Peyer's patch (tissue), 4 donors: Measurements from ENCODE around the gene MAP1LC3A. TPM values are rescaled to one million over a fixed set of nuclear protein-coding genes. Genes with fewer than 3 reads are reported as not detected.
"Not testable (repeated sequence)": the region's sequence is repeated elsewhere in the genome, so short reads cannot be mapped to it uniquely, and the experiment has no call there.

Experiments
- DNase-seq, 3 donors: peaks; one replicate each; pipeline ENCODE4 v3.0.0-alpha.2; 2017 to 2019
- H3K27ac ChIP-seq, 4 donors: fragments of 200-600 bp; sonication (generic); one replicate each; pipeline ENCODE4 v1.5.1; 2016 to 2019
- H3K27me3 ChIP-seq, 2 donors: fragments of 200-600 bp; sonication (generic); one replicate each; pipeline ENCODE4 v1.5.1; 2019
- H3K36me3 ChIP-seq, 3 donors: fragments of 200-600 bp; sonication (generic); one replicate each; pipeline ENCODE4 v1.5.1; 2016 to 2019
- H3K4me1 ChIP-seq, 4 donors: fragments of 200-600 bp; sonication (generic); one replicate each; pipeline ENCODE4 v1.5.1; 2016 to 2019
- H3K4me3 ChIP-seq, 4 donors: fragments of 200-600 bp; sonication (generic); 1 replicate in 3 of 4; 2 replicates in 1 of 4; pipeline ENCODE4 v1.5.1; 2016 to 2019; ENCODE audit warnings: mild to moderate bottlenecking in 1 of 4
- H3K9me3 ChIP-seq, 4 donors: fragments of 200-600 bp; sonication (generic); one replicate each; pipeline ENCODE4 v1.5.1; 2016 to 2019; ENCODE audit warnings: mild to moderate bottlenecking in 1 of 4
- POLR2A ChIP-seq, 2 donors: fragments of 450-650 bp; IDR thresholded peaks; one replicate each; pipeline ENCODE4 v1.5.1; 2017; ENCODE audit warnings: antibody characterized with exemption in 2 of 2, mild to moderate bottlenecking in 2 of 2, moderate library complexity in 2 of 2
- total RNA-seq, 4 donors: library from RNA; depleted of rRNA; stranded (reverse); fragments of >200 nt; gene quantifications; one replicate each; pipeline ENCODE4 v1.1.0, GENCODE V29; 2016
- TF ChIP-seq, protein P1 (sequence below), 6 experiments: fragments of 450-650 bp in 4 of 6; fragments of 200-600 bp in 2 of 6; sonication (generic) in 1 of 6; IDR thresholded peaks; one replicate each; pipeline ENCODE4 v1.5.1; 2017 to 2019; ENCODE audit warnings: antibody characterized with exemption in 6 of 6, mild to moderate bottlenecking in 3 of 6, moderate library complexity in 1 of 6

Gene MAP1LC3A
- 10 to 100 TPM; 32.6 to 82.1 (median 68.6) TPM for total RNA-seq

DNA sequence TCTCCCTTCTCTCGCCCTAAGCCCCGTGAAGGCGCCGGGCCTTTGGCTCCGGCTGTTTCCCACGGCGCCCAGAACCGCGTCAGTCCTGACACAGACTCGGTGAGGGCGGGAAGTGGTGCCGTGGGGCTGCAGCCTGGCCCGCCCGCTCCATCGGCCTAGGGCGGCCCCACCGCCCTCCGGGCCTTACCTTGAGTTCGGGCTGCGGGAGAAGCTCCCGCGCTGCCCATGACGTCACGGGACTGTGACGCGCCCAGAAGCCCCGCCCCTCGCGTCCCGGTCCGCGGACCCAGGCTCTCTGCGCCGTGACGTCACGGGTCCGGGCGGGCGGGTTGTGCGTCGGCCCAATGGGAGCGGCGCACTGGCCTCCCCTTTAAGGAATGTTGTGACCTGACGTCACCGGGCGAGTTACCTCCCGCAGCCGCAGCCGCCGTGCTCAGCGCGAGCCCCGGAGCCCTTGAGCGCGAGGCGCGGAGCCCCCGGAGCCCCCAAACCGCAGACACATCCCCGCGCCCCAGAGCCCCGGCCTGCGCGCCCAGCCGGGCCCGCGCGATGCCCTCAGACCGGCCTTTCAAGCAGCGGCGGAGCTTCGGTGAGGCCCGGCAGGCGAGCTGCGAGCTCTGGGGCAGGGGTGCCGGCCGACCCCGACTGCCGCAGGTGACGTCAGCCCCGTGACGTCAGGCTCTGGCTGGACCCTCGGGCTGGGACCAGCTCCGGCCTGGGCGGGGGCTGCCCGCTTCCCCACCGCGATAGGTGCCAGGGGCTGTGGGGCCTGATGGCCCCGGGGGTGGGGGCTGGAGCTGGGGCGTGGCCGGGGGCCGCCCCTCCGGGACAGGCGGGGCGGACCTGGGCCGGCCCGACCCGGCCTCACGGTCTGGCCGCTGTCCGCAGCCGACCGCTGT lies at the start of gene MAP1LC3A:
Gene MAP1LC3A, plus strand, starts transcription at position 399 of the 899 bp plus-strand sequence. Its CDS starts 151 bp downstream, at position 550.
- Histone ChIP-seq H3K4me3 (peak within 1 kb of the TSS; percentile 54 to 75 (median 70)), H3K36me3 (no peaks in the 10 kb centered on the region), H3K9me3 (no peaks in the 10 kb centered on the region), H3K4me1 (peaks cover 0 to 6% (median 2%) of the 10 kb centered on the region in 4 donors), H3K27ac (peak within 1 kb of the TSS; percentile 82 to 92 (median 91)), H3K27me3 (no peaks in the 10 kb centered on the region)
- TF ChIP-seq, protein P1, sequence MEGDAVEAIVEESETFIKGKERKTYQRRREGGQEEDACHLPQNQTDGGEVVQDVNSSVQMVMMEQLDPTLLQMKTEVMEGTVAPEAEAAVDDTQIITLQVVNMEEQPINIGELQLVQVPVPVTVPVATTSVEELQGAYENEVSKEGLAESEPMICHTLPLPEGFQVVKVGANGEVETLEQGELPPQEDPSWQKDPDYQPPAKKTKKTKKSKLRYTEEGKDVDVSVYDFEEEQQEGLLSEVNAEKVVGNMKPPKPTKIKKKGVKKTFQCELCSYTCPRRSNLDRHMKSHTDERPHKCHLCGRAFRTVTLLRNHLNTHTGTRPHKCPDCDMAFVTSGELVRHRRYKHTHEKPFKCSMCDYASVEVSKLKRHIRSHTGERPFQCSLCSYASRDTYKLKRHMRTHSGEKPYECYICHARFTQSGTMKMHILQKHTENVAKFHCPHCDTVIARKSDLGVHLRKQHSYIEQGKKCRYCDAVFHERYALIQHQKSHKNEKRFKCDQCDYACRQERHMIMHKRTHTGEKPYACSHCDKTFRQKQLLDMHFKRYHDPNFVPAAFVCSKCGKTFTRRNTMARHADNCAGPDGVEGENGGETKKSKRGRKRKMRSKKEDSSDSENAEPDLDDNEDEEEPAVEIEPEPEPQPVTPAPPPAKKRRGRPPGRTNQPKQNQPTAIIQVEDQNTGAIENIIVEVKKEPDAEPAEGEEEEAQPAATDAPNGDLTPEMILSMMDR (IDR thresholded peaks at IDR 0.05), result peak in 1 of 6 experiments; percentile 1
- peak in 1 of 2 donors; percentile 40 for TF ChIP-seq POLR2A (IDR thresholded peaks at IDR 0.05)
- peak; percentile 93 to 97 (median 95) for DNase-seq

DNA sequence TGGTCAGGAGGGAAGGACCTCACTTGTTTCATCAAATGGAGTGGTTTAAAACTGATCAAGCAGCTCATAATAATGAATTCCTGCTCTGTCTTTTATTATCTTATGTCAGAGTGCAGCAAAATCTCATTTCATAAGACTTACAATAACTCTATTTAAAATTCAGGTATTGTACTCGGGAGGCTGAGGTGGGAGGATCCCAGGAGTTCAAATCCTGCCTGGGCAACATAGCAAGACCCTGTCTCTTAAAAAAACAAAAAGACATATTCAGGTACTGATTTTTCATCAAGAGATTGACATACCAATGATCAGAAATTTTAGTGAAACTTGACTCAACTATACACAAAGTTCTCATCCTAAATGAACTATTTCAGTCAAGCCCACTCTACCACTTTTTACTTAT lies 47.9 kb upstream of the MAP1LC3A start:
- TF ChIP-seq POLR2A (IDR thresholded peaks at IDR 0.05), result no peak
- TF ChIP-seq, protein P1 (IDR thresholded peaks at IDR 0.05), result no peak
- no peak overlapping the region for H3K27ac ChIP-seq
- H3K4me3 ChIP-seq, result no peak overlapping the region
- DNase-seq, result no peak
- H3K27me3 ChIP-seq, result no peaks in the 10 kb centered on the region
- H3K36me3 ChIP-seq, result peaks cover 0 to 31% (median 0%) of the 10 kb centered on the region in 3 donors
- H3K9me3 ChIP-seq, result no peaks in the 10 kb centered on the region
- H3K4me1 ChIP-seq, result peaks cover 0 to 15% (median 0%) of the 10 kb centered on the region in 4 donors

DNA sequence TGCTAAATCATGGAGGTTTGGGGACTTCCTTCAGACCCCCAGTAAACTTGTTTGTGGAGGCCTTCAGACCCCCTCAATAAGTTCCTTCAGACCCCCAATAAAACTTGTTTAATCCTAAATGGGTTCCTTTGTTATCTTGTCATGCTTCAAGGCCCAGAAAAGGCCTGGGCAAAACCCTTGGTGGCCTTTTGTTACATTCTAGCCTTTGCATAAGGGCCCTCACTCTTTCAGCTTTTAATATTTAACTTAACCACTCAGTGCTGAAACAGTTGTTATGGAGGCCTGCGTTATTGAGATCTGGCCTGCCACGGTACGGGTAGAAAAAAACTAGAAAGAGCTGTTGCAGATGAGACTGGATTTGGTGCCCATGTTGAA lies 46.6 kb upstream of the MAP1LC3A start:
- H3K4me3 ChIP-seq, result no peak overlapping the region
- DNase-seq, result no peak
- H3K27me3 ChIP-seq, result no peaks in the 10 kb centered on the region
- TF ChIP-seq POLR2A (IDR thresholded peaks at IDR 0.05), result no peak
- TF ChIP-seq, protein P1 (IDR thresholded peaks at IDR 0.05), result no peak
- H3K36me3 ChIP-seq, result peaks cover 0 to 21% (median 0%) of the 10 kb centered on the region in 3 donors
- H3K4me1 ChIP-seq, result peaks cover 0 to 15% (median 0%) of the 10 kb centered on the region in 4 donors
- no peaks in the 10 kb centered on the region for H3K9me3 ChIP-seq
- H3K27ac ChIP-seq, result no peak overlapping the region

DNA sequence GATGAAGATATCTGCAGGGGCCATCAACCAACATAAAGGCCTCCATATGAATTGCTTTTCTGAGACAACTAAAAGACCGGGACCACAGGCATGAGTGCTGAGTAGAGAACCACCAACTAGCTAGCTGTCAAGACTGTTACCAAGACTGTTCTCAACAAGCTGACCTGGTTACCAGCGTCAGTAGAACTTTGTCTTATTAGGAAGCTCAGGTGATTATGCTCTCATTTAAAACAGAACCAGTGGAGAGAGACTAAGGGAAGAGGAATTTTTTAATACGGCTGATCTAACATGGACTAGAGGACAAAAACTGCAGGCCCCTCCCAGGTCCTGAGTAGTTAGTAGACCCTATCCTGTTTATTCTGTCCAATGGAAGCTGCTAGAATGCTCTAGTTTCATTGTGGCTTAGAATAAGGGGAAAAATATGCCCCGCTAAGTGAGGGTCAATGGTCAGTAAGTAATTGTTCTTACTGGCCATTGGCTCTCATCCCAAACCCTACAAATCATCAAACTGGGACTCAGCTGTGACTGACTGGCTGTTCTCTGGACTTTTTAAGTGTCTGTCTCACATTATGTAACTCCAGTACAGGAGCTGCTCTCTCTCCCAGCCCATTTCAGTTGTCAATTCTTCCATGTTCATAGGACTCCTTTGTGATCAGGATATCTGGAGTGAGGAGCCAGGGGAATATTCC lies 46.1 kb upstream of the MAP1LC3A start:
- peaks cover 0 to 18% (median 2%) of the 10 kb centered on the region in 4 donors for H3K4me1 ChIP-seq
- peaks cover 0 to 21% (median 0%) of the 10 kb centered on the region in 3 donors for H3K36me3 ChIP-seq
- peak overlapping the region in 2 of 4 donors; percentile 15 to 20 for H3K27ac ChIP-seq
- TF ChIP-seq POLR2A (IDR thresholded peaks at IDR 0.05), result no peak
- TF ChIP-seq, protein P1 (IDR thresholded peaks at IDR 0.05), result no peak
- H3K9me3 ChIP-seq, result no peaks in the 10 kb centered on the region
- no peak for DNase-seq
- no peaks in the 10 kb centered on the region for H3K27me3 ChIP-seq
- H3K4me3 ChIP-seq, result no peak overlapping the region

DNA sequence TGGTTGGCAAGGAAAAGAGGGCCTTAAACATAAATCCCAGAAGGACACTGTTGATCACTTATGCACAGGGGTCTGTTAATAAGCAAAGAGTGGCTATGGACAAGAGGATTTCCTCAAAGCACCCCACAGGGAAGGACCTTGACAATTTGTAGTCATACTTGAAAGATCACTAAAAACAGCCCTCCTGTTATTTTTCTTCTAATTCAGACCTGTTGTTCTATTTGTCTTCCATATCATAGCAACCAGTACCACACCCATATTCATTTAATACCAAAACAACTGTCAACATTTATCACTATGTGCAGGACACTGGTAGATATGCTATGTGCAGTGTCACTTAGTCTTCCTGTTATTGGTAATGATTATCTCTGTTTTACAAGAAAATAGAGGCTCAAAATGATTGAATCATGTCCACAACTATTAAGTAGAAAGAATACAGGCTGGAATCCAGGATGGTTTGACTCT lies 45.5 kb upstream of the MAP1LC3A start:
- no peak overlapping the region for H3K4me3 ChIP-seq
- TF ChIP-seq, protein P1 (IDR thresholded peaks at IDR 0.05), result no peak
- TF ChIP-seq POLR2A (IDR thresholded peaks at IDR 0.05), result no peak
- peaks cover 0 to 24% (median 2%) of the 10 kb centered on the region in 4 donors for H3K4me1 ChIP-seq
- no peak for DNase-seq
- no peaks in the 10 kb centered on the region for H3K9me3 ChIP-seq
- no peaks in the 10 kb centered on the region for H3K27me3 ChIP-seq
- H3K27ac ChIP-seq, result peak overlapping the region in 2 of 4 donors; percentile 15 to 20
- H3K36me3 ChIP-seq, result peaks cover 0 to 16% (median 0%) of the 10 kb centered on the region in 3 donors

DNA sequence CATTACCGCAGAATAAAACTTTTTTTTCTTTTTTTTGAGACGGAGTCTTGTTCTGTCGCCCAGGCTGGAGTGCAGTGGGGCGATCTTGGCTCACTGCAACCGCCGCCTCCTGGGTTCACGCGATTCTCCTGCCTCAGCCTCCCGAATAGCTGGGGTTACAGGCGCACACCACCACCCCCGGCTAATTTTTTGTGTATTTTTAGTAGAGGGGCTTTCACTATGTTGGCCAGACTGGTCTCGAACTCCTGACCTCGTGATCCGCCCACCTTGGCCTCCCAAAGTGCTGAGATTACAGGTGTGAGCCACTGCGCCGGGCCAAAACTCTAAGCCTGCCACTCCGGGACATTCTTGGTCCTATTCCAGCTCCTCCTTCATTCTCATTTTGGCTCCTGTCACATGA lies 44.5 kb upstream of the MAP1LC3A start:
- H3K9me3 ChIP-seq, H3K27me3 ChIP-seq, DNase-seq, H3K27ac ChIP-seq, H3K4me3 ChIP-seq: not testable (repeated sequence)
- peaks cover 0 to 24% (median 2%) of the 10 kb centered on the region in 4 donors for H3K4me1 ChIP-seq
- peaks cover 0 to 12% (median 0%) of the 10 kb centered on the region in 3 donors for H3K36me3 ChIP-seq
